ENCODE data around the gene ANO3. TPM values are rescaled to one million over a fixed set of nuclear protein-coding genes. Genes with fewer than 3 reads are reported as not detected.

The ANO3 gene
- total RNA-seq, 4 donors from 2014 or later, result 1.6 to 14.3 (median 4.3) TPM

GRCh38 chr11:26706181-26706580, 374.3 kb downstream of the ANO3 start:
- no peak for TF ChIP-seq CTCF (IDR thresholded peaks at IDR 0.05; ENCODE audit: low read depth)

DNA sequence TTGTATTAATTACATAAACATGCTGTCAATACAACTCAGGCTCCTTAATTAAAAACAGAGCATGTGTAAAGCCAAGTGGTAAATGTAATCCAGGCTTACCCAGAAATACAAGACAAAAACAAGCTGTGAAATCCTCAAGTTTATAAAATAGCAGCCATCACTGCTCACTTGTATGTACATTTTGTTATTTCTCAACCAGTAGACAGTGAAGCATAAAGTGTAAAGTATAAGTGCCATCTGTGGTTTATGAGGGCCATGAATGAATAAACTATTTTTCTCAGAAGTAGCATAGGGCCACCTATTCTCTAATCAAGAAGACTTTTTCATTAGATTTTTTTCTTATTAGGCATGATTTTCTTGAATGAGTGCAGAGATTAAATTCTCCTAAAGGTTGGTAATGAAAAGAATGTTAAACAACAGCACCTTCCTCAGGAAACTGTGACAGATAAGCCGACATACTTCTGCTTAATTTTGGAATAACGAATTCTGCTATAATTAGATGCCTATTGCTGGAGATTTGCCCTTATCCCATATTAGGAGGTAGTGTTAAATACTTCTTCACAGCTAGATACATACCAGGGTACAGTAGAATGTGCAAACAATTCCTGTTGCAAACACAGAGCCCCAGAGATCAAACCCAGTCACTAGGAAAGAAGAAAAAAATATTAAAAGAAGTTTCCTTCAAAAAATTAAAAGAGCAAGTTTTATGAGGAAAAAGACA, 377.0 kb downstream of the ANO3 start:
- no peak for TF ChIP-seq CTCF (IDR thresholded peaks at IDR 0.05; ENCODE audit: low read depth)

- TF ChIP-seq CTCF (IDR thresholded peaks at IDR 0.05; ENCODE audit: low read depth), result no peak
Observed at GRCh38 chr11:26710489-26710888, 378.6 kb downstream of the ANO3 start.

DNA sequence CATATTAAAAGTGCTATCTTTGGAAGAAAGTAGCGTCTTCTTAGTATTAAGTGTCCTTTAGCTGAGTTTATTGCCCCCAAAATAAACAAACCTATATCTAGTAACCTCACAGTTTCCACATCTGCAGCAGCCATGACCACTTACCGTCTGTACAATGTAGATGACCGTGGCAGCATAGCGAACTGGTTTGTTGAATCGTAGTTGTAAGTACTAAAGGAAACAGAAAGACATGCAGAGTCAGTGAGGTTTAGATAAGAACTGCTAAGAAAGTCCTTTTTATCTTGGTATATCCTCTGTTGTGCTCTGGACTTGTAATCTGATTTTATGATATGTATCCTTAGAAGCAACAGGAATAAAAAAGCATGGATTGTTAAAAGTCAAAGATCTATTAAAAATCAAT, 380.6 kb downstream of the ANO3 start:
- TF ChIP-seq CTCF (IDR thresholded peaks at IDR 0.05; ENCODE audit: low read depth), result no peak

Other genes with a start within 250 kb of the ANO3 start
- gene MUC15, start 240.1 kb downstream of the ANO3 start, total RNA-seq, result not detected